A673 (cell line): Measurements from ENCODE around the gene AMY2B.

Source experiments
- CTCF ChIP-seq: fragments of 300-800, 200-600 bp; sonication (generic); conservative IDR thresholded peaks from 2 replicates; pipeline ENCODE4 v1.5.1; 2017; ENCODE audit warnings: low read depth, mild to moderate bottlenecking, antibody characterized with exemption, low read length, moderate library complexity, mixed read lengths
- EZH2 ChIP-seq: fragments of 200-600 bp; sonication (generic); IDR thresholded peaks from 2 replicates; pipeline ENCODE4 v1.6.1; 2017; ENCODE audit warnings: borderline replicate concordance, low read depth, mild to moderate bottlenecking, mixed read lengths, antibody characterized with exemption, low read length; ENCODE audit not compliant: poor library complexity, severe bottlenecking

- no peak for TF ChIP-seq CTCF
- TF ChIP-seq EZH2 = no peak
Measured at GRCh38 chr1:103560427-103560826, 11.0 kb upstream of the AMY2B start.
